ENCODE data around the gene PDE8A.

Gene PDE8A

DNA sequence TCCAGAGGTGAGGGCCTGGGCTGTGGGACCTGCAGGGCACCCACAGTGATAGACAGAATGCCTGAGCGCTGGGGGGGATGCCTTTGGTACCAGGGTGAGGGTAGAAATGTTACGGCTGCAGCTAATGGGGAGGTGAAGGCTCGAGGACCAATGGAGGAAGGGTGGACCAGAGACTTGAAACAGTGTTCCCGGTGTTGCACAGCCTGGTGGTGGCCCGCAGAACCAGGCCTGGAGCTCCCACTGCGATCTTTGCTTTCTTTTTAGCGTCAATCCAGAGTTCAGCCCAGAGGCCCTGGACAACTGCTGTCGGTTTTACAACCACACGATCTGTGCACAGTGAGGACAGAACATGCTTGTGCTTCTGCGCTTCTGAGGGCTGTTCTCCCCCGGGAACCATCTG lies 36.8 kb upstream of the PDE8A start:
- TF ChIP-seq, protein P1, sequence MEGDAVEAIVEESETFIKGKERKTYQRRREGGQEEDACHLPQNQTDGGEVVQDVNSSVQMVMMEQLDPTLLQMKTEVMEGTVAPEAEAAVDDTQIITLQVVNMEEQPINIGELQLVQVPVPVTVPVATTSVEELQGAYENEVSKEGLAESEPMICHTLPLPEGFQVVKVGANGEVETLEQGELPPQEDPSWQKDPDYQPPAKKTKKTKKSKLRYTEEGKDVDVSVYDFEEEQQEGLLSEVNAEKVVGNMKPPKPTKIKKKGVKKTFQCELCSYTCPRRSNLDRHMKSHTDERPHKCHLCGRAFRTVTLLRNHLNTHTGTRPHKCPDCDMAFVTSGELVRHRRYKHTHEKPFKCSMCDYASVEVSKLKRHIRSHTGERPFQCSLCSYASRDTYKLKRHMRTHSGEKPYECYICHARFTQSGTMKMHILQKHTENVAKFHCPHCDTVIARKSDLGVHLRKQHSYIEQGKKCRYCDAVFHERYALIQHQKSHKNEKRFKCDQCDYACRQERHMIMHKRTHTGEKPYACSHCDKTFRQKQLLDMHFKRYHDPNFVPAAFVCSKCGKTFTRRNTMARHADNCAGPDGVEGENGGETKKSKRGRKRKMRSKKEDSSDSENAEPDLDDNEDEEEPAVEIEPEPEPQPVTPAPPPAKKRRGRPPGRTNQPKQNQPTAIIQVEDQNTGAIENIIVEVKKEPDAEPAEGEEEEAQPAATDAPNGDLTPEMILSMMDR (IDR thresholded peaks at IDR 0.05) = no peak

DNA sequence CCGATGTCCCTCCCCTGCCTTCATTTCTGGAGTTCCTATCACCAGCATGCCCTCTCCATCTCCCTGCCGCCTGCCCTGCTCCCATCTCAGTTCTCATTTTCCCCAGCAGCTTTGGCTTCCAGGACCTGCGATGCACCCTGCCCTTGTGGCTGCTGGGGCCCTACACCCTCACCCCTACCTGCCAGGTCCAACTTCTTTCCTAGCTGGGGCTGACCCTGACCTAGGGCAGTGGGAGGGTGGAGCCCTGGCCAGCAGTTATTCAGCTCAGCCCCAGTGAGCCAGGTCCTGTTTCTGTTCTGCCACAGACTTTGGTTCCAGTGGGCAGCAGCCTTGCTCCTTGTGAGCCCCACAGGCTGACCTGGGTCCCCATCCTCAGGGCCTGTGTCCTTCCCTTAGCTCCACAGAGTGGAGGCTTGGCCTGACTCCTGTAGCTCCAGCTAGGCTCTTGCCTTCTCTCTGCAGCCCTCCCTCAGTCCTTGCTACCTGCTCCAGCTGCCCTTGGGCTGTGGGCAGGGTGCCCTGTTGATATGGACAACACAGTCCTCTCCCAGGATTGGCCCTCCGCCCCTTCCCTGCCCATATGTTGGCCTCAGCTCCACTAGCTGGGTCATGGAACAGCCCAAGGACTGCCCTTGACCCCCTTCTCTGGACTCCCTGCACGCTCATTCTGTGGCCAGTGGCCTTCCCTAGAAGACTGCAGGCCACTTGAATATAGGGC lies 34.7 kb upstream of the PDE8A start:
- TF ChIP-seq, protein P1 (IDR thresholded peaks at IDR 0.05) = no peak

DNA sequence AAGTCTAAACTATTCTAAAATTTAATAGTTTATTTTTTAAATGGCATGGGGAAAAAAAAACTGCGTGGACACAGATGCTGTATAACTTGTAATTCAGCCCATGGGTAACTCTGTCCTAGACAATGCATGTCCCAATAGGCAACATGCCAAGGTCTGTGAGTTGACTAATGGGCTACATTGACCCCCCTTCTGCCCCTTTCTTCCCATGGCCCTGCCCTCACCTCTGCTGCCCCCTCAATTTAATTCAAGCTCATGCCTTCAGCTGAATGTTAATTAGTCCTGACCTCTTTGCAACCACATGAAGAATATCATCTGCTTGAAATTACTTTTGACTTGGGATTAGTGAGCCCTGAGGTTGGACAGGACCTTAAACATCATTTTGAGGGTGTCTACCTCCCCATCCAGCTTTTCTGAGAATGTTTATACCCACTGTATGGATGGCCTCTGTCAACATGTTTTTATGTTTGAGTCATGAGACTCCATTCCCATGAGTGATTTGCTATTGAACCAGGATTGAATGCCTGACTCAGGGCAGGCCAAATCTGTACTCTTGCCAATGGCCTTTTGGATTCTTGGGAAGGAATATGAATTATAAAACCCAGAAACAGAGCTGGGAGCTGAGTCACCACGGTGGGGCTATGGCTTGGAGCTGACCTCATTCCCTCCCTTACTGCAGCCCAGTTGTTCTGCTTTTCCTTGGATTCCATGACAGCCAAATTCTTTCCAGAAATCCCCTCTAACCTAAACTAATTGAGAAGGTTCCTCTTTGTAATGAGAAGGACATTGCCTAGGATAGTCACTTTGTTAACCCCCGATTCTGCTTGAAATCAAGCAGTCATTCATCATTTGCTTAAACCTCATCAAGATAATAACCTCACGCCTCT lies 33.5 kb upstream of the PDE8A start:
- TF ChIP-seq, protein P1 (IDR thresholded peaks at IDR 0.05) = no peak

DNA sequence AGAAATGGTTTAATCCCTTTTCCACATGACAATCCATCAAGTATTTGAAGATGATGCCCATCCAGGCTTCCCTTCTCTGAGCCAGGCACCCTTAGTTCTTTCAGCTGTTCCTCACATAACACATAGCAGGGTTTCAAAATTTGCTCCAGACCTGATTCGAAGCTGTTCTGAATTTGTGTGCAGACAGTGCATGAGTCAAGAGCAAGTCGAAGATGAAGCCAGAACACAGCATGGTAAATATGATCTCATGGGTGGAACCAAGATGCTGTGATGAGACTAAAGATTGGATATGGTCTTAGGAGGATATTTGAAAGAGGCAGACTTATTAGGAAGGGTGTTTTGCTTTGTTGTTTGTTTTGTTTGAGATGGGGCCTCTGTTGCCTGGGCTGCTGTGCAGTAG lies 32.6 kb upstream of the PDE8A start:
- TF ChIP-seq, protein P1 (IDR thresholded peaks at IDR 0.05) = no peak

DNA sequence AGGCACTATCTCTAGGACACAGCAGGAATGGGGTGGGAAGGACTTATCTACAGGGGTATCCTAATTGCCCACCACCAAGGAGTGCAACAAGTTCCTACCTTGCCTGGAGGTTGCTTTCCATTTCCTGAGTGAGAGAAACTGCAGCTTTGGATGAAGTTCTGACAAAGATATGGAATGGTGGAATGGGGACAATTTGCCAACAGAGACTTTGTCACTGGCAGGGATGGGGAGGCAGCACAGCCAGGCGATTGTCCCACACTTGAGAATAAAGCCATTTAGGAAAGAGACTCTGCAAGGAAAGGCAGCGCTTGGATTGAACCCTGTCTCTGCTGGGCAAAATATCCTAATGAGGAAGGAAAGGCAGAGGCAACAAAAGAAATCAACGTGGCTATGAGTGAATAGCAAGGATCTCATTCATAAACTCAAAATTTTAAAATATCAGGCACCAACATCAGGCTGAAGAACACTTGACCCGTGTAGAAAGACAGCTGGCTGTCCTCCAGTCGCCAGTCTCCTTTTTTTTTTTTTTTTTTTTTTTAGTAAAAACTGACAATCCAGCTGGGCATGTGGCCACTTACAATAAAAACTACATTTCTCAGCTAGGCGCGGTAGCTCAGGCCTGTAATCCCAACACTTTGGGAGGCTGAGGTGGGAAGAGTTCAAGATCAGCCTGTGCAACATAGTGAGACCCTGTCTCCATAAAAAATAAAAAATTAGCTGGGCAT lies 31.6 kb upstream of the PDE8A start:
- TF ChIP-seq, protein P1 (IDR thresholded peaks at IDR 0.05) = no peak

DNA sequence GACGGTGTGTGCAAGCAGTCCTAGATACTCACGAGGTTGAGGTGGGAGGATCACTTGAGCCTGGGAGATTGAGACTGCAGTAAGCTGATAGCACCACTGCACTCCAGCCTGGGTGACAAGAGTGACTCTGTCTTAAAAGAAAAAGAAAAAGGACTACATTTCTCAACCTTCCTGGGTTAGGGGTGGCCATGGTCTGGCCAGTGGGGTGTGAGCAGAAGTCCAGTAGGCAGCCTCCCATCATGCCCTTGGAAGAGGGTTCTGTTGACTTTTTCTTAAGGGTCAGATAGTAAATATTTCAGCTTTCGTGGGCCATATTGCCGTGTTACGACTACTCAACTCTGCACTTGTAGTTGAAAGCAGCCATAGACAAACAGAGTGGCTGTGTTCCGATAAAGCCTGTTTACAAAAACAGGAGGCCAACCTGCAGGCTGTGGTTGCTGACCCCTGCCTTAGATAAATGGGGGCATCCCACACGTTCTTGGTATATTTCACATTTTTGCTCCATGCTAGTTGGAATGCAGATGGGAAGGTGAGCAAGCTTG lies 31.0 kb upstream of the PDE8A start:
- TF ChIP-seq, protein P1 (IDR thresholded peaks at IDR 0.05) = no peak

DNA sequence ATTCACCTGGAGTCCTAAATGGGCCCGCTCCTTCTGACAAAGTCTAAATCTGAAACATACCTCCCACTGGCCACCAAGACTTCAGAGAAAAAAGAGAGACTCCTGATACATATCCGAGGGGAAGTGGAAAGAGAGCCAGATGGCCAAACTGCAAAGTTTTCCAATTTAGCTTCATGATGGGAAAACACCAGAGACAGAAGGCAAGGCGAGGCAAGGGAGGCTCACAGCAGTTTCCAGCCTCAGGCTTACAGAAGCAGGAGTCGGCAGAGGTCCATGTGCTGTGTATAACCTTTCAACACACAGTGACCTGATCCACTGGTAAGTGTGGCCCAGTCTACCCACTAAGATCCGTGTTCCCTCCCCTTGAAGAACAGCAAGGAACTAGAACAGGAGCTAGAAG lies 29.9 kb upstream of the PDE8A start:
- TF ChIP-seq, protein P1 (IDR thresholded peaks at IDR 0.05) = no peak
